Measurements from ENCODE around the gene LBH. TPM values are rescaled to one million over a fixed set of nuclear protein-coding genes. Genes with fewer than 3 reads are reported as not detected.

The LBH gene
- total RNA-seq, 1 experiment from 2014 or later, result 186 TPM

- H3K36me3 ChIP-seq, result peaks cover 70% of the 10 kb centered on the region
- H3K27ac ChIP-seq, result peak overlapping the region; percentile 21; the same call in 1 of the 2 replicates
Observed at GRCh38 chr2:30234180-30234971, 3.0 kb downstream of the LBH start.

GRCh38 chr2:30235008-30235655 lies 3.8 kb downstream of the LBH start:
- H3K27ac ChIP-seq, result no peak overlapping the region
- no peak overlapping the region for H3K4me3 ChIP-seq
- H3K9me3 ChIP-seq (replicated peaks), result no peaks in the 10 kb centered on the region
- H3K4me1 ChIP-seq (replicated peaks), result peaks cover 36% of the 10 kb centered on the region
- DNase-seq (ENCODE audit: low read depth in 1 of 2, low spot score in 2 of 2), result no peak
- peaks cover 77% of the 10 kb centered on the region for H3K36me3 ChIP-seq
- no peaks in the 10 kb centered on the region for H3K27me3 ChIP-seq (replicated peaks)

More at GRCh38 chr2:30234180-30234971, 3.0 kb downstream of the LBH start:
- Histone ChIP-seq H3K27me3 (replicated peaks) (no peaks in the 10 kb centered on the region), H3K9me3 (replicated peaks) (no peaks in the 10 kb centered on the region), H3K4me1 (replicated peaks) (peaks cover 32% of the 10 kb centered on the region), H3K4me3 (peak overlapping the region; percentile 78)
- peak; percentile 90 to 91 for DNase-seq (ENCODE audit: low read depth in 1 of 2, low spot score in 2 of 2)

- no peaks in the 10 kb centered on the region for H3K9me3 ChIP-seq (replicated peaks)
- no peak for DNase-seq (ENCODE audit: low read depth in 1 of 2, low spot score in 2 of 2)
- H3K27me3 ChIP-seq (replicated peaks), result no peaks in the 10 kb centered on the region
- H3K4me3 ChIP-seq, result no peak overlapping the region
- H3K27ac ChIP-seq, result no peak overlapping the region
- H3K36me3 ChIP-seq, result peaks cover 86% of the 10 kb centered on the region
- H3K4me1 ChIP-seq (replicated peaks), result peaks cover 29% of the 10 kb centered on the region
Observed at GRCh38 chr2:30235859-30236535, 4.7 kb downstream of the LBH start.

GRCh38 chr2:30236591-30237238 lies 5.4 kb downstream of the LBH start:
- no peak for DNase-seq (ENCODE audit: low read depth in 1 of 2, low spot score in 2 of 2)
- H3K4me1 ChIP-seq (replicated peaks), result peaks cover 29% of the 10 kb centered on the region
- no peaks in the 10 kb centered on the region for H3K27me3 ChIP-seq (replicated peaks)
- peaks cover 89% of the 10 kb centered on the region for H3K36me3 ChIP-seq
- H3K27ac ChIP-seq, result no peak overlapping the region
- H3K4me3 ChIP-seq, result no peak overlapping the region
- H3K9me3 ChIP-seq (replicated peaks), result no peaks in the 10 kb centered on the region

- Histone ChIP-seq H3K27ac (no peak overlapping the region), H3K4me1 (replicated peaks) (peaks cover 29% of the 10 kb centered on the region), H3K27me3 (replicated peaks) (no peaks in the 10 kb centered on the region), H3K36me3 (peaks cover 90% of the 10 kb centered on the region), H3K9me3 (replicated peaks) (no peaks in the 10 kb centered on the region), H3K4me3 (no peak overlapping the region)
- DNase-seq (ENCODE audit: low read depth in 1 of 2, low spot score in 2 of 2), result no peak
Observed at GRCh38 chr2:30237239-30237965, 6.1 kb downstream of the LBH start.

- Histone ChIP-seq H3K9me3 (replicated peaks) (no peaks in the 10 kb centered on the region), H3K4me1 (replicated peaks) (peaks cover 25% of the 10 kb centered on the region), H3K27me3 (replicated peaks) (no peaks in the 10 kb centered on the region), H3K36me3 (peaks cover 88% of the 10 kb centered on the region), H3K27ac (no peak overlapping the region), H3K4me3 (no peak overlapping the region)
- DNase-seq (ENCODE audit: low read depth in 1 of 2, low spot score in 2 of 2), result no peak
Observed at GRCh38 chr2:30237966-30238800, 6.8 kb downstream of the LBH start.

- peaks cover 92% of the 10 kb centered on the region for H3K36me3 ChIP-seq
- H3K27me3 ChIP-seq (replicated peaks), result no peaks in the 10 kb centered on the region
- DNase-seq (ENCODE audit: low read depth in 1 of 2, low spot score in 2 of 2), result peak; percentile 55 to 71
- no peak overlapping the region for H3K27ac ChIP-seq
- no peak overlapping the region for H3K4me3 ChIP-seq
- H3K4me1 ChIP-seq (replicated peaks), result peaks cover 13% of the 10 kb centered on the region
- H3K9me3 ChIP-seq (replicated peaks), result no peaks in the 10 kb centered on the region
Observed at GRCh38 chr2:30239308-30239985, 8.1 kb downstream of the LBH start.

- Histone ChIP-seq H3K27me3 (replicated peaks) (no peaks in the 10 kb centered on the region), H3K36me3 (peaks cover 92% of the 10 kb centered on the region), H3K27ac (no peak overlapping the region), H3K4me3 (no peak overlapping the region), H3K4me1 (replicated peaks) (peaks cover 5% of the 10 kb centered on the region), H3K9me3 (replicated peaks) (no peaks in the 10 kb centered on the region)
- DNase-seq (ENCODE audit: low read depth in 1 of 2, low spot score in 2 of 2), result no peak
Observed at GRCh38 chr2:30239986-30240752, 8.8 kb downstream of the LBH start.

GRCh38 chr2:30243231-30243630 lies 11.9 kb downstream of the LBH start:
- Histone ChIP-seq H3K4me3 (no peak overlapping the region), H3K9me3 (replicated peaks) (no peaks in the 10 kb centered on the region), H3K36me3 (peaks cover 89% of the 10 kb centered on the region), H3K27ac (no peak overlapping the region), H3K27me3 (replicated peaks) (no peaks in the 10 kb centered on the region), H3K4me1 (replicated peaks) (peaks cover 8% of the 10 kb centered on the region)
- DNase-seq (ENCODE audit: low read depth in 1 of 2, low spot score in 2 of 2), result no peak

GRCh38 chr2:30245364-30245763 lies 14.0 kb downstream of the LBH start:
- Histone ChIP-seq H3K4me1 (replicated peaks) (0 out of 2 replicates have a peak, but pooled peaks cover 5% of the 10 kb centered on the region), H3K27me3 (replicated peaks) (no peaks in the 10 kb centered on the region), H3K27ac (no peak overlapping the region), H3K36me3 (peaks cover 88% of the 10 kb centered on the region), H3K9me3 (replicated peaks) (no peaks in the 10 kb centered on the region), H3K4me3 (no peak overlapping the region)
- no peak for DNase-seq (ENCODE audit: low read depth in 1 of 2, low spot score in 2 of 2)

GRCh38 chr2:30248791-30249190 lies 17.5 kb downstream of the LBH start:
- Histone ChIP-seq H3K4me1 (replicated peaks) (peaks cover 26% of the 10 kb centered on the region), H3K9me3 (replicated peaks) (no peaks in the 10 kb centered on the region), H3K36me3 (peaks cover 78% of the 10 kb centered on the region), H3K27me3 (replicated peaks) (no peaks in the 10 kb centered on the region), H3K4me3 (no peak overlapping the region), H3K27ac (no peak overlapping the region)
- no peak for DNase-seq (ENCODE audit: low read depth in 1 of 2, low spot score in 2 of 2)

Data from SJSA1 (cell line).